HL-60 (cell line): ENCODE measurements around the gene NCAPD3.

Experiments
- GABPA ChIP-seq: IDR thresholded peaks from 2 replicates; pipeline ENCODE4 v1.6.1; 2012; ENCODE audit warnings: low read depth
- TF ChIP-seq, protein P1 (sequence below): IDR thresholded peaks from one replicate; pipeline ENCODE4 v1.5.1; 2011; ENCODE audit warnings: low read length, control low read depth, inconsistent platforms; ENCODE audit not compliant: insufficient read depth

DNA sequence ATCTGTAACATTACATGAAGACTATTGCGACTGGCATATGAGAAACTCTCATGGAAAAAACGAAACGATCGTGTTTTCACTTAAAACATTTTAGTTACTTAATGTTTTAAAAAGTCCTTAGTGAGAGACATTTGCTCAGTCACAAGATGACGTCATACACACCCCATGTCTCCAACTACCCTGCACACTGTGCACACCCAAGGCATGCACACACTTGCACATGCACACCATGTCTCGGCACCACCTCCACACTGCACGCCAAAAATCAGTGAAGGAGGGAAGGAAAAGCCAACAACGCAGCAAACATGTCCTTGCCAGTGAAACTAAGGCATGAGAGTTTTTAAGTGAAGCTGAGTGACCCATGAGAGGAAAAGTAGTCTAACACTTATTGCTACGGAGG, 18.0 kb downstream of the NCAPD3 start:
- TF ChIP-seq, protein P1, sequence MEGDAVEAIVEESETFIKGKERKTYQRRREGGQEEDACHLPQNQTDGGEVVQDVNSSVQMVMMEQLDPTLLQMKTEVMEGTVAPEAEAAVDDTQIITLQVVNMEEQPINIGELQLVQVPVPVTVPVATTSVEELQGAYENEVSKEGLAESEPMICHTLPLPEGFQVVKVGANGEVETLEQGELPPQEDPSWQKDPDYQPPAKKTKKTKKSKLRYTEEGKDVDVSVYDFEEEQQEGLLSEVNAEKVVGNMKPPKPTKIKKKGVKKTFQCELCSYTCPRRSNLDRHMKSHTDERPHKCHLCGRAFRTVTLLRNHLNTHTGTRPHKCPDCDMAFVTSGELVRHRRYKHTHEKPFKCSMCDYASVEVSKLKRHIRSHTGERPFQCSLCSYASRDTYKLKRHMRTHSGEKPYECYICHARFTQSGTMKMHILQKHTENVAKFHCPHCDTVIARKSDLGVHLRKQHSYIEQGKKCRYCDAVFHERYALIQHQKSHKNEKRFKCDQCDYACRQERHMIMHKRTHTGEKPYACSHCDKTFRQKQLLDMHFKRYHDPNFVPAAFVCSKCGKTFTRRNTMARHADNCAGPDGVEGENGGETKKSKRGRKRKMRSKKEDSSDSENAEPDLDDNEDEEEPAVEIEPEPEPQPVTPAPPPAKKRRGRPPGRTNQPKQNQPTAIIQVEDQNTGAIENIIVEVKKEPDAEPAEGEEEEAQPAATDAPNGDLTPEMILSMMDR, result no peak
- TF ChIP-seq GABPA, result no peak
